Neural cell (in vitro differentiated cells): ENCODE results near the gene ANKRD13C. TPM values are rescaled to one million over a fixed set of nuclear protein-coding genes. Genes with fewer than 3 reads are reported as not detected.

ENCODE experiments used
- H2AFZ ChIP-seq: fragments of 200-600, 300-800 bp; sonication (generic), shearing (Covaris generic); 2 replicates; pipeline ENCODE4 v1.6.0; 2014; ENCODE audit warnings: low read depth, mild to moderate bottlenecking, antibody characterized with exemption, low read length, moderate library complexity
- H3F3A ChIP-seq: fragments of 200-600 bp; shearing (Covaris generic); 2 replicates; pipeline ENCODE4 v1.6.1; 2016; ENCODE audit warnings: mild to moderate bottlenecking, moderate library complexity, mixed read lengths, antibody characterized with exemption, low read length; ENCODE audit not compliant: insufficient read depth, poor library complexity, severe bottlenecking
- H3K27ac ChIP-seq: fragments of 200-600, 300-800 bp; sonication (generic), shearing (Covaris generic); 2 replicates; pipeline ENCODE4 v1.5.1; 2014; ENCODE audit warnings: mild to moderate bottlenecking, low read length, moderate library complexity
- H3K27me3 ChIP-seq: fragments of 300-800, 200-600 bp; sonication (generic), shearing (Covaris generic); 2 replicates; pipeline ENCODE4 v1.6.0; 2014; ENCODE audit warnings: mild to moderate bottlenecking, low read depth, low read length, moderate library complexity; ENCODE audit not compliant: insufficient read depth
- H3K36me3 ChIP-seq: fragments of 300-800, 200-600 bp; sonication (generic), shearing (Covaris generic); 2 replicates; pipeline ENCODE4 v1.5.1; 2014; ENCODE audit warnings: mild to moderate bottlenecking, antibody characterized with exemption, low read length, moderate library complexity; ENCODE audit not compliant: insufficient read depth
- H3K4me2 ChIP-seq: fragments of 300-800, 200-600 bp; sonication (generic), shearing (Covaris generic); 2 replicates; pipeline ENCODE4 v1.6.0; 2014; ENCODE audit warnings: mild to moderate bottlenecking, low read length
- H3K4me3 ChIP-seq: fragments of 300-800, 200-600 bp; sonication (generic), shearing (Covaris generic); 2 replicates; pipeline ENCODE4 v1.5.1; 2014; ENCODE audit warnings: mild to moderate bottlenecking, low read length, moderate library complexity
- H3K79me2 ChIP-seq: fragments of 200-600 bp; shearing (Covaris generic); replicated peaks from 2 replicates; pipeline ENCODE4 v1.6.0; 2014; ENCODE audit warnings: mild to moderate bottlenecking, low read length, moderate library complexity; ENCODE audit not compliant: insufficient read depth
- H3K9ac ChIP-seq: fragments of 300-800, 200-600 bp; sonication (generic), shearing (Covaris generic); 2 replicates; pipeline ENCODE4 v1.6.1; 2016; ENCODE audit warnings: mild to moderate bottlenecking, low read length, mixed read lengths
- H3K9me2 ChIP-seq: fragments of 200-600 bp; shearing (Covaris generic); 2 replicates; pipeline ENCODE4 v1.6.1; 2016; ENCODE audit warnings: mild to moderate bottlenecking, low read length, mixed read lengths; ENCODE audit not compliant: insufficient read depth
- H3K9me3 ChIP-seq: fragments of 200-600, 300-800 bp; sonication (generic), shearing (Covaris generic); 2 replicates; pipeline ENCODE4 v1.6.1; 2016; ENCODE audit warnings: mild to moderate bottlenecking, mixed run types, low read length, moderate library complexity, mixed read lengths
- H4K20me1 ChIP-seq: fragments of 200-600 bp; shearing (Covaris generic); 2 replicates; pipeline ENCODE4 v1.6.1; 2016; ENCODE audit warnings: mild to moderate bottlenecking, mixed run types; ENCODE audit not compliant: insufficient read depth
- EP300 ChIP-seq: fragments of 450-650 bp; conservative IDR thresholded peaks from 2 replicates; pipeline ENCODE4 v1.6.1; 2014; ENCODE audit warnings: antibody characterized with exemption, mild to moderate bottlenecking, moderate library complexity; ENCODE audit not compliant: poor library complexity, severe bottlenecking
- EZH2 ChIP-seq: fragments of 200-600, 300-800 bp; shearing (Covaris generic), sonication (generic); IDR thresholded peaks from 2 replicates; pipeline ENCODE4 v1.6.1; 2014; ENCODE audit warnings: antibody characterized with exemption, low read length, borderline replicate concordance, mild to moderate bottlenecking; ENCODE audit not compliant: insufficient read depth, poor library complexity, severe bottlenecking
- MXI1 ChIP-seq: fragments of 450-650 bp; conservative IDR thresholded peaks from 2 replicates; pipeline ENCODE4 v1.6.1; 2014; ENCODE audit warnings: antibody characterized with exemption, mild to moderate bottlenecking; ENCODE audit not compliant: poor library complexity, severe bottlenecking
- POLR2AphosphoS5 ChIP-seq: IDR thresholded peaks from 2 replicates; pipeline ENCODE4 v1.6.1; 2012
- RAD21 ChIP-seq: fragments of 450-650 bp; conservative IDR thresholded peaks from 2 replicates; pipeline ENCODE4 v1.6.1; 2014; ENCODE audit warnings: antibody characterized with exemption, mild to moderate bottlenecking, moderate library complexity
- SMC3 ChIP-seq: fragments of 450-650 bp; conservative IDR thresholded peaks from 2 replicates; pipeline ENCODE4 v1.6.1; 2014; ENCODE audit warnings: antibody characterized with exemption, mild to moderate bottlenecking, moderate library complexity; ENCODE audit not compliant: poor library complexity
- TAF1 ChIP-seq: IDR thresholded peaks from 2 replicates; pipeline ENCODE4 v1.6.1; 2012; ENCODE audit warnings: low read depth
- polyA plus RNA-seq: library from polyadenylated mRNA; depleted of rRNA; stranded (reverse); fragments of >200 nt; gene quantifications from 2 replicates; pipeline ENCODE4 v1.2.3, GENCODE V29; 2014
- TF ChIP-seq, protein P1 (sequence below): fragments of 450-650 bp; IDR thresholded peaks from 2 replicates; pipeline ENCODE4 v1.5.1; 2014; ENCODE audit warnings: antibody characterized with exemption, mild to moderate bottlenecking, moderate library complexity; ENCODE audit not compliant: poor library complexity, severe bottlenecking
- TF ChIP-seq, protein P2 (sequence below): IDR thresholded peaks from 2 replicates; pipeline ENCODE4 v1.6.1; 2012; ENCODE audit warnings: borderline replicate concordance

Gene ANKRD13C
- polyA plus RNA-seq, 1 donor from 2014 or later, result 53.3 TPM

DNA sequence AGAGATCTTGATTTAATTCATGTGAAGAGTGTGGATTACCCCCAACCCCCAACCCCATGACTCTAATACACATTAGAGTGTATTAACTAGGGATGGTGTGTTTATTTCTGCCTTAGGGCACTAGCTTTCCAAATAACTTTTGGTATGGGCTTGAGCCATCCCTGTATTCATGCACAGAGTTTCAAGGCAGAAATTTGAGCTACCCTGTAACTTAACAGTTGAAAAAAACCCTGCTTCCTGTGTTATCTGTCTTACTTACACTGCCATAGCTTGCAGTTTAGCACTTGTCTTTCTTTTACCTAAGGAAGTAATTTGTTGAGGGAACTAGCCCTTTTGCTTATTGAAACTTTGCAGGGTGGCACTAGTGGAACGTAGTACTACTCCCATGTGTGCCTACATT, 127.1 kb downstream of the ANKRD13C start:
- no peak overlapping the region for H2AFZ ChIP-seq
- no peak overlapping the region for H3K4me3 ChIP-seq
- no peak overlapping the region for H3K27ac ChIP-seq
- peaks cover 68% of the 10 kb centered on the region for H3K79me2 ChIP-seq
- no peaks in the 10 kb centered on the region for H3K9me2 ChIP-seq
- peaks cover 3% of the 10 kb centered on the region for H3F3A ChIP-seq
- H3K9ac ChIP-seq, result no peak overlapping the region
- no peaks in the 10 kb centered on the region for H3K27me3 ChIP-seq
- no peak for TF ChIP-seq EP300
- TF ChIP-seq MXI1, result no peak
- TF ChIP-seq EZH2, result no peak
- no peak for TF ChIP-seq SMC3
- TF ChIP-seq POLR2AphosphoS5, result no peak
- TF ChIP-seq, protein P1, sequence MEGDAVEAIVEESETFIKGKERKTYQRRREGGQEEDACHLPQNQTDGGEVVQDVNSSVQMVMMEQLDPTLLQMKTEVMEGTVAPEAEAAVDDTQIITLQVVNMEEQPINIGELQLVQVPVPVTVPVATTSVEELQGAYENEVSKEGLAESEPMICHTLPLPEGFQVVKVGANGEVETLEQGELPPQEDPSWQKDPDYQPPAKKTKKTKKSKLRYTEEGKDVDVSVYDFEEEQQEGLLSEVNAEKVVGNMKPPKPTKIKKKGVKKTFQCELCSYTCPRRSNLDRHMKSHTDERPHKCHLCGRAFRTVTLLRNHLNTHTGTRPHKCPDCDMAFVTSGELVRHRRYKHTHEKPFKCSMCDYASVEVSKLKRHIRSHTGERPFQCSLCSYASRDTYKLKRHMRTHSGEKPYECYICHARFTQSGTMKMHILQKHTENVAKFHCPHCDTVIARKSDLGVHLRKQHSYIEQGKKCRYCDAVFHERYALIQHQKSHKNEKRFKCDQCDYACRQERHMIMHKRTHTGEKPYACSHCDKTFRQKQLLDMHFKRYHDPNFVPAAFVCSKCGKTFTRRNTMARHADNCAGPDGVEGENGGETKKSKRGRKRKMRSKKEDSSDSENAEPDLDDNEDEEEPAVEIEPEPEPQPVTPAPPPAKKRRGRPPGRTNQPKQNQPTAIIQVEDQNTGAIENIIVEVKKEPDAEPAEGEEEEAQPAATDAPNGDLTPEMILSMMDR, result no peak
- TF ChIP-seq, protein P2, sequence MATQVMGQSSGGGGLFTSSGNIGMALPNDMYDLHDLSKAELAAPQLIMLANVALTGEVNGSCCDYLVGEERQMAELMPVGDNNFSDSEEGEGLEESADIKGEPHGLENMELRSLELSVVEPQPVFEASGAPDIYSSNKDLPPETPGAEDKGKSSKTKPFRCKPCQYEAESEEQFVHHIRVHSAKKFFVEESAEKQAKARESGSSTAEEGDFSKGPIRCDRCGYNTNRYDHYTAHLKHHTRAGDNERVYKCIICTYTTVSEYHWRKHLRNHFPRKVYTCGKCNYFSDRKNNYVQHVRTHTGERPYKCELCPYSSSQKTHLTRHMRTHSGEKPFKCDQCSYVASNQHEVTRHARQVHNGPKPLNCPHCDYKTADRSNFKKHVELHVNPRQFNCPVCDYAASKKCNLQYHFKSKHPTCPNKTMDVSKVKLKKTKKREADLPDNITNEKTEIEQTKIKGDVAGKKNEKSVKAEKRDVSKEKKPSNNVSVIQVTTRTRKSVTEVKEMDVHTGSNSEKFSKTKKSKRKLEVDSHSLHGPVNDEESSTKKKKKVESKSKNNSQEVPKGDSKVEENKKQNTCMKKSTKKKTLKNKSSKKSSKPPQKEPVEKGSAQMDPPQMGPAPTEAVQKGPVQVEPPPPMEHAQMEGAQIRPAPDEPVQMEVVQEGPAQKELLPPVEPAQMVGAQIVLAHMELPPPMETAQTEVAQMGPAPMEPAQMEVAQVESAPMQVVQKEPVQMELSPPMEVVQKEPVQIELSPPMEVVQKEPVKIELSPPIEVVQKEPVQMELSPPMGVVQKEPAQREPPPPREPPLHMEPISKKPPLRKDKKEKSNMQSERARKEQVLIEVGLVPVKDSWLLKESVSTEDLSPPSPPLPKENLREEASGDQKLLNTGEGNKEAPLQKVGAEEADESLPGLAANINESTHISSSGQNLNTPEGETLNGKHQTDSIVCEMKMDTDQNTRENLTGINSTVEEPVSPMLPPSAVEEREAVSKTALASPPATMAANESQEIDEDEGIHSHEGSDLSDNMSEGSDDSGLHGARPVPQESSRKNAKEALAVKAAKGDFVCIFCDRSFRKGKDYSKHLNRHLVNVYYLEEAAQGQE, result no peak
- TF ChIP-seq RAD21, result no peak
- no peak for TF ChIP-seq TAF1
- no peak overlapping the region for H3K4me2 ChIP-seq
- peaks cover 21% of the 10 kb centered on the region for H3K36me3 ChIP-seq
- H3K9me3 ChIP-seq, result no peaks in the 10 kb centered on the region
- peaks cover 33% of the 10 kb centered on the region for H4K20me1 ChIP-seq

DNA sequence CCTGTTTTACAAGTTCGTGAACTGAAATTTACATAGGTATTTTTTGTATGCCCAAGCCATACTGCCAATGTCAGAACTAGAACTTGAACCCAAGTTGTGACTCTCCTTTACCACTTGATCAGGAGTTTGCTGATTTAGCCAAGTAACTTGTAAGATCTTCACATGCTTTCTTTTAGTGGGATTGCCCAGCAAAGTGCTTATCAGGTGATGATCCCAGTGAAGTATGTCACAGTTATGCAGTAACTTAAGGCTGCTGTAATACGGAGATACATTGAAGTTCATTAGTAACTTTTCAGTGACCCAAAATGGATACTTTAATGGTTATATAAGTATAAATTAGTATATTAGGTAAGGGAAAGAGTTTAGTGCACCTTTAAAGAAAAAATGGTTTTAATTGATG, 129.6 kb downstream of the ANKRD13C start:
- Histone ChIP-seq H4K20me1 (peaks cover 33% of the 10 kb centered on the region), H2AFZ (no peak overlapping the region), H3K4me2 (no peak overlapping the region), H3K79me2 (peaks cover 76% of the 10 kb centered on the region), H3F3A (peaks cover 10% of the 10 kb centered on the region), H3K36me3 (peaks cover 7% of the 10 kb centered on the region), H3K9me2 (no peaks in the 10 kb centered on the region), H3K4me3 (peak overlapping the region; percentile 87), H3K27me3 (no peaks in the 10 kb centered on the region), H3K27ac (no peak overlapping the region), H3K9me3 (no peaks in the 10 kb centered on the region), H3K9ac (no peak overlapping the region)
- TF ChIP-seq, protein P2, result no peak
- TF ChIP-seq EP300, result no peak
- TF ChIP-seq POLR2AphosphoS5, result no peak
- TF ChIP-seq, protein P1, result no peak
- no peak for TF ChIP-seq RAD21
- no peak for TF ChIP-seq MXI1
- no peak for TF ChIP-seq EZH2
